ENCODE results near the gene APAF1. TPM values are rescaled to one million over a fixed set of nuclear protein-coding genes. Genes with fewer than 3 reads are reported as not detected.

APAF1 gene
- total RNA-seq, 3 donors from 2014 or later (not counting 1 experiment from before 2014, with no cell fraction given), result 33.5 to 43.7 (median 34.9) TPM

GRCh38 chr12:98725476-98726247, 80.6 kb downstream of the APAF1 start:
- Mint-ChIP-seq H3K36me3 (peaks cover 37% of the 10 kb centered on the region), H3K27me3 (ENCODE audit: low read depth in 2 of 2) (no peaks in the 10 kb centered on the region), H3K9me3 (no peaks in the 10 kb centered on the region), H3K27ac (no peak overlapping the region), H3K4me1 (peaks cover 0 to 6% of the 10 kb centered on the region in 2 donors), H3K4me3 (no peak overlapping the region)
- Histone ChIP-seq H3K4me1 (ENCODE audit: control insufficient read depth, insufficient read depth, low read length) (no peaks in the 10 kb centered on the region), H3K27me3 (ENCODE audit: control insufficient read depth, insufficient read depth, low read length) (no peaks in the 10 kb centered on the region), H3K36me3 (ENCODE audit: control insufficient read depth, insufficient read depth, low read length) (peaks cover 65% of the 10 kb centered on the region), H3K27ac (ENCODE audit: low read length) (no peak overlapping the region), H3K9me3 (ENCODE audit: control insufficient read depth, insufficient read depth, low read length) (no peaks in the 10 kb centered on the region), H3K4me3 (ENCODE audit: low read length) (no peak overlapping the region)
- peak in 2 of 3 donors; percentile 59 to 66 for ATAC-seq
- intact Hi-C loops (cut with micrococcal nuclease), result no loop called here
- peak in 1 of 2 donors; percentile 19 for DNase-seq
- TF ChIP-seq CTCF (IDR thresholded peaks at IDR 0.05), result no peak
- 86% methylated on average over 5 of the region's 5 CpGs for WGBS (ENCODE audit: insufficient coverage)

- no peaks in the 10 kb centered on the region for H3K9me3 Mint-ChIP-seq
- intact Hi-C loops (cut with micrococcal nuclease), result no loop called here
- H3K4me1 ChIP-seq (ENCODE audit: control insufficient read depth, insufficient read depth, low read length), result no peaks in the 10 kb centered on the region
- H3K27me3 Mint-ChIP-seq (ENCODE audit: low read depth in 2 of 2), result no peaks in the 10 kb centered on the region
- H3K27ac ChIP-seq (ENCODE audit: low read length), result no peak overlapping the region
- H3K27me3 ChIP-seq (ENCODE audit: control insufficient read depth, insufficient read depth, low read length), result no peaks in the 10 kb centered on the region
- DNase-seq, result no peak
- no peak overlapping the region for H3K4me3 ChIP-seq (ENCODE audit: low read length)
- ATAC-seq, result no peak
- peaks cover 0 to 6% of the 10 kb centered on the region in 2 donors for H3K4me1 Mint-ChIP-seq
- no peak overlapping the region for H3K4me3 Mint-ChIP-seq
- peaks cover 28% of the 10 kb centered on the region for H3K36me3 Mint-ChIP-seq
- WGBS (ENCODE audit: insufficient coverage), result 96% methylated on average over 3 of the region's 5 CpGs
- no peak for TF ChIP-seq CTCF (IDR thresholded peaks at IDR 0.05)
- H3K36me3 ChIP-seq (ENCODE audit: control insufficient read depth, insufficient read depth, low read length), result peaks cover 76% of the 10 kb centered on the region
- no peaks in the 10 kb centered on the region for H3K9me3 ChIP-seq (ENCODE audit: control insufficient read depth, insufficient read depth, low read length)
- H3K27ac Mint-ChIP-seq, result no peak overlapping the region
These were observed 82.1 kb downstream of the APAF1 start for GRCh38 chr12:98727196-98727595.

- peaks cover 73% of the 10 kb centered on the region for H3K36me3 ChIP-seq (ENCODE audit: control insufficient read depth, insufficient read depth, low read length)
- Mint-ChIP-seq H3K9me3 (no peaks in the 10 kb centered on the region), H3K36me3 (peaks cover 28% of the 10 kb centered on the region), H3K4me1 (peaks cover 0 to 1% of the 10 kb centered on the region in 2 donors), H3K27ac (no peak overlapping the region), H3K27me3 (ENCODE audit: low read depth in 2 of 2) (no peaks in the 10 kb centered on the region), H3K4me3 (no peak overlapping the region)
- DNase-seq (no peak), ATAC-seq (no peak)
- no peaks in the 10 kb centered on the region for H3K9me3 ChIP-seq (ENCODE audit: control insufficient read depth, insufficient read depth, low read length)
- no peak for TF ChIP-seq CTCF (IDR thresholded peaks at IDR 0.05)
- no peaks in the 10 kb centered on the region for H3K27me3 ChIP-seq (ENCODE audit: control insufficient read depth, insufficient read depth, low read length)
- no peak overlapping the region for H3K4me3 ChIP-seq (ENCODE audit: low read length)
- H3K27ac ChIP-seq (ENCODE audit: low read length), result no peak overlapping the region
- H3K4me1 ChIP-seq (ENCODE audit: control insufficient read depth, insufficient read depth, low read length), result no peaks in the 10 kb centered on the region
- intact Hi-C loops (cut with micrococcal nuclease), result no loop called here
These were observed 85.3 kb downstream of the APAF1 start for GRCh38 chr12:98730412-98730811.
